Cardiac muscle cell (in vitro differentiated cells and primary cell): ENCODE data around the gene GATD1. TPM values are rescaled to one million over a fixed set of nuclear protein-coding genes. Genes with fewer than 3 reads are reported as not detected.

Experiments
- DNase-seq, 2 donors: peaks; one replicate each; pipeline versions ENCODE4 v3.0.0 to v3.0.0-alpha.2; 2010 to 2017; ENCODE audit warnings: low read depth in 1 of 2, low spot score in 1 of 2
- H3K27ac ChIP-seq: fragments of 200-600 bp; sonication (generic); 2 replicates; pipeline ENCODE4 v1.5.1; 2016
- H3K27me3 ChIP-seq: fragments of 200-600 bp; sonication (generic); 2 replicates; pipeline ENCODE4 v1.6.0; 2016; ENCODE audit warnings: control low read depth
- H3K36me3 ChIP-seq: fragments of 200-600 bp; sonication (generic); 2 replicates; pipeline ENCODE4 v1.5.1; 2016; ENCODE audit warnings: control low read depth
- H3K4me1 ChIP-seq: fragments of 200-600 bp; sonication (generic); 2 replicates; pipeline ENCODE4 v1.8.1; 2017; ENCODE audit warnings: low read depth, mild to moderate bottlenecking, mixed run types
- H3K4me3 ChIP-seq: fragments of 200-600 bp; sonication (generic); 2 replicates; pipeline ENCODE4 v1.5.1; 2016; ENCODE audit warnings: mild to moderate bottlenecking
- H3K9me3 ChIP-seq: fragments of 200-600 bp; sonication (generic); 2 replicates; pipeline ENCODE4 v1.5.1; 2017; ENCODE audit warnings: low read depth, mild to moderate bottlenecking, control low read depth
- CTCF ChIP-seq: IDR thresholded peaks from 2 replicates; pipeline ENCODE4 v1.5.1; 2012; ENCODE audit warnings: low read depth, mild to moderate bottlenecking, low read length
- polyA plus RNA-seq: library from polyadenylated mRNA; unstranded; fragments of >200 nt; fragmentation: Nextera tagmentation; extraction: Ambion mirVana; gene quantifications from 2 replicates; pipeline ENCODE4 v1.2.1, GENCODE V29; 2016
- total RNA-seq: library from RNA; depleted of rRNA; stranded (reverse); fragments of >200 nt; gene quantifications from 2 replicates; pipeline ENCODE4 v1.2.3, GENCODE V29; 2016

Gene GATD1
- total RNA-seq (62.2 and 64.1 TPM in 2 replicates), polyA plus RNA-seq (27.9 and 60.4 TPM in 2 replicates)

DNA sequence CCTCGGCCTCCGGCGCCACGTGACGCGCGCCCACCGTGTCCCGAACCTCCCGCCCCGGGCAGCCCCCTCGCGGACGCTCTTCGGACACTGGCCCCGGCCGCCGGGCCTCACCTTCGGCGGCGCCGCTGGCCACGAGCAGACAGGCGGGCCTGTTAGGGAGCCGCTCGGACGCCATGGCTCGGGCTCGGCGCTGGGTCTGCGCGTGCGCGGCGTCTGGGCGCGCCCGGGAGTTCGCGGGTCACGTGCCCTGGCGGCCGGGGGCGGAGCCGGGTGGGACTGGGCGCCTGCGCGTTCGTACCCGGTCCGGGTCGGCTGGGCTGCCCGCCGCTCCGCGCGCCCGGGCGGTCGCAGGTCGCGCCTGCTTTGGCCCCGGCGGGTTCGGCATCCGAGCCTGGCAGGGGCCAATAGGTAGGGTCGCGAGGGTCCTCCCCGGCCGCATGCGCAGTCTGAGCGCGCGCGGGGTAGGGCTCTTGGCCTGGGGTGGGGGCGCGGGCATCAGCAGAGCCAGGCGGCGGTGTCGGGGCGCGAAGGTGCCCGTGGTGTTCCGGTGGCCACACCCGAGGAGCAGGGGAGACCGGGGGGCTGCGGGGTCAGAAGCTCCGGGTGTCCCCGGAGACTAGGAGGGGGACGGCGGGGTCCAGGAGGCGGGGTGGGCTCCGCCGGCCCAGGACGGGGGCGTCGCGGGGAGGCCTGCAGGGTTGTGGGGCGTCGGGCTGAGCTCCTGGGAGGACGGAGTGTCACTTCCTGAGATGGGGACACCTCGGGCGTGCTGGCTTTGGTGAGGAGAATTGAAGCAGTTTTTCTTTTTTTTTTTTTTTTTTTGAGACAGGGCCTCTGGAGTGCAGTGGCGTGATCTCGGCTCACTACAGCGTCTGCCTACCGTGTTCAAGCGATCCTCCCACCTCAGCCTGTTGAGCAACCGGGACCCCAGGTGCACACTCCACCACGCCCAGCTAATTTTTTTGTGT, at the start of gene GATD1:
Gene GATD1, minus strand, starts transcription at position 200 of the 968 bp plus-strand sequence. Its CDS starts 25 bp downstream, at position 175.
- TF ChIP-seq CTCF = no peak
- DNase-seq = peak; percentile 91 to 94
- Histone ChIP-seq H3K9me3 (no peaks in the 10 kb centered on the region), H3K4me3 (peak within 1 kb of the TSS; percentile 97), H3K27ac (peak within 1 kb of the TSS; percentile 99), H3K36me3 (peaks cover 5% of the 10 kb centered on the region), H3K27me3 (no peaks in the 10 kb centered on the region), H3K4me1 (peaks cover 8% of the 10 kb centered on the region)

DNA sequence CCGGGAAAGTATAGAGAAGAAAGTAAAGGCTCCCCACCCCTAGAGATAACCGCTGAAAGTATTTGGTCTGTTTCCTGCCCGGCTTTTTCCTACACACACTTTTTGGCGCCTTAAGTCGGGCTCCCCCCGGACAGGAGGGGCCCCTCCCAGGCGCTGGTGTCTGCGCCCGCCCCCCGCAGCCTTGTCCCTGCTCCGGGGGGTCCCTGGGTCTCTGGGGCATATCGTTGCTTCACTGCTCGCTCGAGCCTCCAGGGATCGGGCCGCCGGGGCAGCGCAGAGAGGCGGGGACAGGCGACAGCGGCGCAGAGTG, 49.5 kb upstream of the GATD1 start:
- H3K36me3 ChIP-seq = peaks cover 7% of the 10 kb centered on the region
- DNase-seq = no peak
- peaks cover 29% of the 10 kb centered on the region for H3K27me3 ChIP-seq
- H3K4me3 ChIP-seq = peak overlapping the region; percentile 27
- H3K9me3 ChIP-seq = no peaks in the 10 kb centered on the region
- no peak for TF ChIP-seq CTCF
- peaks cover 30% of the 10 kb centered on the region for H3K4me1 ChIP-seq
- H3K27ac ChIP-seq = peak overlapping the region; percentile 27

DNA sequence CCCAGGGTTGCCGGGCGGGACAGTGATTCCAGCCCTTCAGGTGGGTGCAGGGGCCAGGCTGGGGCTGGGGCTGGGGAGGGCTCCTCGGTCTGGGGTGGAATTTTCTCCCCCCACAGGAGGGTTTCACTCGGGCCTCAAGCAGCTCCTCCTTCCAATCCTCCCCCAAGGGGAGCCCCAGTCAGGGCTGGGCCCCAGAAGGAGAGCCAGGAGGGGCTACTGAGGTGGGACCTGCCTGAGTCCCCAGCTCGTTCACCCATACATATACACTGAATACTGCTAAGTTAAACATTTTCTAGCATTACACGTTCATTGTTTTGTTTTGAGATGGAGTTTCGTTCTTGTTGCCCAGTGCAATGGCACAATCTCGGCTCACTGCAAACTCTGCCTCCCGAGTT, 48.9 kb upstream of the GATD1 start:
- Histone ChIP-seq H3K4me1 (peaks cover 28% of the 10 kb centered on the region), H3K36me3 (peaks cover 7% of the 10 kb centered on the region), H3K27me3 (peaks cover 24% of the 10 kb centered on the region), H3K9me3 (no peaks in the 10 kb centered on the region), H3K4me3 (peak overlapping the region; percentile 27), H3K27ac (no peak overlapping the region)
- no peak for DNase-seq
- no peak for TF ChIP-seq CTCF

GRCh38 chr11:825366-826226, 48.3 kb upstream of the GATD1 start:
- Histone ChIP-seq H3K4me1 (peaks cover 23% of the 10 kb centered on the region), H3K36me3 (peaks cover 7% of the 10 kb centered on the region), H3K9me3 (no peaks in the 10 kb centered on the region), H3K27ac (no peak overlapping the region), H3K4me3 (no peak overlapping the region), H3K27me3 (peaks cover 18% of the 10 kb centered on the region)
- no peak for DNase-seq
- TF ChIP-seq CTCF = no peak

GRCh38 chr11:824942-825341, 47.7 kb upstream of the GATD1 start:
- no peak for DNase-seq
- no peak overlapping the region for H3K27ac ChIP-seq
- H3K36me3 ChIP-seq = peaks cover 7% of the 10 kb centered on the region
- H3K9me3 ChIP-seq = no peaks in the 10 kb centered on the region
- H3K4me1 ChIP-seq = peaks cover 20% of the 10 kb centered on the region
- TF ChIP-seq CTCF = no peak
- peaks cover 13% of the 10 kb centered on the region for H3K27me3 ChIP-seq
- no peak overlapping the region for H3K4me3 ChIP-seq
